ENCODE measurements around the gene ADGRG7.

- TF ChIP-seq CTCF (conservative IDR thresholded peaks at IDR 0.05; ENCODE audit: low read depth, low read length) (peak; percentile 60; the same call in 1 of the 2 replicates), EZH2 (IDR thresholded peaks at IDR 0.05; ENCODE audit: low read length, unreplicated experiment) (no peak), EZH2phosphoT487 (IDR thresholded peaks at IDR 0.05; ENCODE audit: borderline replicate concordance, low read length) (no peak)
Observed at GRCh38 chr3:100710261-100710968, 101.0 kb downstream of the ADGRG7 start.

All from PC-3 (cell line).